ENCODE data around the gene IL4I1.

GRCh38 chr19:49877020-49877878 is 19.4 kb downstream of the IL4I1 start, which contains the start of the genes AKT1S1 and TBC1D17:
- TF ChIP-seq EP300 (IDR thresholded peaks at IDR 0.05) = no peak
- TF ChIP-seq POLR2AphosphoS5 (IDR thresholded peaks at IDR 0.05) = peak in 1 of 2 donors; percentile 92
- TF ChIP-seq POLR2A (IDR thresholded peaks at IDR 0.05; ENCODE audit: low read depth) = peak; percentile 94

Measured in esophagus muscularis mucosa (tissue), 3 donors.